Breast epithelium (tissue), 3 donors: ENCODE results near the gene COX17.

Experiments used
- POLR2A ChIP-seq: fragments of 450-650 bp; IDR thresholded peaks from one replicate; pipeline ENCODE4 v1.6.1; 2016; ENCODE audit warnings: antibody characterized with exemption, mild to moderate bottlenecking, moderate library complexity
- POLR2AphosphoS5 ChIP-seq, 3 donors: sonication (generic); formaldehyde crosslinking; IDR thresholded peaks; one replicate each; pipeline ENCODE4 v1.6.1; 2017; ENCODE audit warnings: antibody characterized with exemption in 3 of 3
- TF ChIP-seq, protein P1 (sequence below), 3 donors: fragments of 450-650 bp; IDR thresholded peaks; one replicate each; pipeline ENCODE4 v1.5.1; 2016 to 2017; ENCODE audit warnings: antibody characterized with exemption in 3 of 3, mild to moderate bottlenecking in 3 of 3, moderate library complexity in 3 of 3

DNA sequence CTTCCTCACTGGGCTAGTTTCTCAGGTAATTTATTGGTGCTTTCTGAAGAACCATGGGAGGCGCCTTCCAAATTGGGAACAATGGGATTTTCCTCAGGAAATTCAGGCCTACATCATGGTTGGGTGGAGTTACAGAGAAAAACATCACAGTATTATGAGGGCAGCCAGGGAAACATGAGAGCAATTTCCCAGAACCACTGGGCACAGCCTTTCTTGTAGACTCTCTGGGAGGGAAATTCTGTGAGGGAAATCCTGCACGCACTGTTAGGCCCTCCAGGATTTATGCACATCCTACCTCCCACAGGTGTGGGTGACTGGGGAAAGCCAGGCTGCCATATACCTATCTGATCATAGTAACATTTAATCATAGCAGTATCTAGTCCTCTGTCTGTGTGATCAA is 30.0 kb downstream of the COX17 start:
- TF ChIP-seq, protein P1, sequence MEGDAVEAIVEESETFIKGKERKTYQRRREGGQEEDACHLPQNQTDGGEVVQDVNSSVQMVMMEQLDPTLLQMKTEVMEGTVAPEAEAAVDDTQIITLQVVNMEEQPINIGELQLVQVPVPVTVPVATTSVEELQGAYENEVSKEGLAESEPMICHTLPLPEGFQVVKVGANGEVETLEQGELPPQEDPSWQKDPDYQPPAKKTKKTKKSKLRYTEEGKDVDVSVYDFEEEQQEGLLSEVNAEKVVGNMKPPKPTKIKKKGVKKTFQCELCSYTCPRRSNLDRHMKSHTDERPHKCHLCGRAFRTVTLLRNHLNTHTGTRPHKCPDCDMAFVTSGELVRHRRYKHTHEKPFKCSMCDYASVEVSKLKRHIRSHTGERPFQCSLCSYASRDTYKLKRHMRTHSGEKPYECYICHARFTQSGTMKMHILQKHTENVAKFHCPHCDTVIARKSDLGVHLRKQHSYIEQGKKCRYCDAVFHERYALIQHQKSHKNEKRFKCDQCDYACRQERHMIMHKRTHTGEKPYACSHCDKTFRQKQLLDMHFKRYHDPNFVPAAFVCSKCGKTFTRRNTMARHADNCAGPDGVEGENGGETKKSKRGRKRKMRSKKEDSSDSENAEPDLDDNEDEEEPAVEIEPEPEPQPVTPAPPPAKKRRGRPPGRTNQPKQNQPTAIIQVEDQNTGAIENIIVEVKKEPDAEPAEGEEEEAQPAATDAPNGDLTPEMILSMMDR (IDR thresholded peaks at IDR 0.05): no peak
- TF ChIP-seq POLR2A (no peak), POLR2AphosphoS5 (IDR thresholded peaks at IDR 0.05) (peak in 1 of 3 donors; percentile 26)
